ENCODE data around the gene WDHD1. TPM values are rescaled to one million over a fixed set of nuclear protein-coding genes. Genes with fewer than 3 reads are reported as not detected.
A peak's percentile ranks its signal among the peaks of the same experiment; 100 is the strongest.
"Not testable (repeated sequence)": the region's sequence is repeated elsewhere in the genome, so short reads cannot be mapped to it uniquely, and the experiment has no call there.

WDHD1 gene
- polyA plus RNA-seq, 1 donor = 7.9 TPM

DNA sequence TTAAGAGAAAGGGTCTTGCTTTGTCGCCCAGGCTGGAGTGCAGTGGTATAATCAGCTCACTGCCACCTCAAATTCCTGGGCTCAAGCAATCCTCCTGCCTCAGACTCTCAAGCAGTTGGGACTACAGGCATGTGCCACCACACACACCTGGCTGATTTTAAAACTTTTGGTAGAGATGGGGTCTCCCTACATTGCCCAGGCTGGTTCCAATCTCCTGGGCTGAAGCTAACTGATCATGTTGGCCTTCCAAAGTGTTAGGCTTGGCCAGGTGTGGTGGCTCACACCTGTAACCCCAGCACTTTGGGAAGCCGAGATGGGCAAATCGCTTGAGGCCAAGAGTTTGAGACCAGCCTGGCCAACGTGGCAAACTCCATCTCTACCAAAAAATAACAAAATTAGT, 80.4 kb downstream of the WDHD1 start:
- DNase-seq = no peak

DNA sequence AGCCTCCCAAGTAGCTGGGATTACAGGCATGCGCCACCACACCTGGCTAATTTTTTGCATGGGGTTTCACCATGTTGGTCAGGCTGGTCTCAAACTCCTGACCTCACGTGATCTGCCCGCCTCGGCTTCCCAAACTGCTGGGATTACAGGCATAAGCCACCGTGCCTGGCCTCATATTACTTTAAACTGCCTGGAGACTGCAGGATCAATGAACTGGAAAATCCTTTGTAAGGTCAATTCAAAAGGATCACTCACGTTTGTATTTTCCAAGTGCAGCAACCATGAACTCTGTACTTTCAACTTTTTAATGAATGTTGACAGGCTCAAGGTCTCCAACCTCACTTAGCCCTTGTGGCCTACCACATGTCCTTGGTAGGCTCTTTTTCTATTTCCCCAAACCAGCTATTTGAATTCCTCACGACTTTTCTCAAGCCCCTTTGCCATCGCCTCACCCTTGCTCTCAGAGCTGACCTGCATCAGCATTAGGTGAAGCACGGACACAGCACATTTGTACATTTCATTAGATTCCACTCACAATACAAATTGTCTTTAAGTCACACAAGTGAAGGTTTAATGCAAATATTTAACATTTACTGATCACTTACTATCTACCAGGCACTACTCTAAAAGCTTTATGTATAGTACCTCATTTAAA, 82.0 kb downstream of the WDHD1 start:
- no peak for DNase-seq

DNA sequence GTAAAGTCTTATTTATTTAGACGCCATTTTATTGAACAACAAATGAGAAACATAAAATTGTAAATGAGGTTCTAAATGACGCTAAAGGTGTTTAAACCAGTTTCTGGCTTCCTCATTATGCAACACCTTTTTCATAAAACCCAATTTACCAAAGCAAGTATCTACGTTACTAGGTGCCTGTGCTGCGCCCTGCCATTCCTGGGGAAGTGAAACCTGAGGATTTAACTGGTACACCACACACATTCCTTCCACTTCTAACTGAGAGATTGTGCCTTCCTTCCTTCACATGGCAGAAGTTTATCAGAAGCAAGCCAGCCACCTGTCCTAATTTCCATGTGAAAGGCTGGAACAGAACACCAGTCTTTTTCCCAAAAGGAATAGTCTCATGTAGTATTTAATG, 84.0 kb downstream of the WDHD1 start:
- DNase-seq = peak; percentile 3

DNA sequence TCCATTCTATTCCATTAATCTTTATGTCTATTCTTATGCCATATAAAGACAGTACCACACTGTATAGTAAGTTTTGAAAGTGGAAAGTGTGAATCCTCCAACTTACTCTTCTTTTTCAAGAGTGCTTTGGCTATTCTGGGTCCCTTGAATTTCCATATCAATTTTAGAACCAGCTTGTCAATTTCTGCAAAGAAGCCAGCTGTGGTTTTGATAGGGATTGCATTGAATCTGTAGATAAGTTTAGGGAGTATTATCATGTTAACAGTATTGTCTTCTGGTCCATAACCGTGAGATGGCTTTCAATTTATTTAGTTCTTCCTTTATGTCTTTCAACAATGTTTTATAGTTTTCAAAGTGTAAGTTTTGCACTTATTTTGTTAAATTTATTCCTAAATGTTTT, 90.1 kb downstream of the WDHD1 start:
- DNase-seq = no peak

DNA sequence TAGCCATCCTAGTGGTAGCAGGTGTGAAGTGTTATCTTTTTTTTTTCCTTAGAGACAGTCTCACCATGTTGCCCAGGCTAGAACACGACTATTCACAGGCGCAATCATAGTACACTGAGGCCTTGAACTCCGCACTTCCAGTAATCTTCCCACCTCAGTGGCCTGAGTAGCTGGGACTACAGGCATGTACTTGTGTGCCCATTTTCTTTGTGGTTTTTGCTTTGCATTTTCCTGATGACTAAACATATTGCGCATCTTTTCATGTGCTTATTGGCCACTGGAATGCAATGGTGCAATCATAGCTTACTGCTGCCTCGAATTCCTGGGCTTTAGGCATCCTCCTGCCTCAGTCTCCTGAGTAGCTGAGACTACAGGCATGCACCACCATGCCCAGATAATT, 90.9 kb downstream of the WDHD1 start:
- no peak for DNase-seq

DNA sequence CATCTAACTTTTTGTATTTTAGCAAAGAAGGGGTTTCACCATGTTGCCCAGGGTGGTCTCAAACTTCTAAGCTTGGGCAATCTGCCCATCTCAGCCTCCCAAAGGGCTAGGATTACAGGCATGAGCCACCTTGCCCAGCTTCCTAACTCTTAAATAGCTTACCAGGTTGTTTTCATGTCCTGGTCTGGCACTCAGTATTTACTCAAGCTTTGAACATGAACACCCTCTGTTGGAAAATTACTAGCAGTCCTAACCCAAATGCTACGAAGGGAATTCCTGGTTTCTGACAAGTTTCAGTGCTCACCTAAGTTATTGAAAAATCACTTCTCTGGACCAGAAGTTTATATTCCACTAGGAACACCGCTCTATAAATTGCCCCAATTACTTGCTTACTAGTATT, 91.8 kb downstream of the WDHD1 start:
- DNase-seq = no peak

DNA sequence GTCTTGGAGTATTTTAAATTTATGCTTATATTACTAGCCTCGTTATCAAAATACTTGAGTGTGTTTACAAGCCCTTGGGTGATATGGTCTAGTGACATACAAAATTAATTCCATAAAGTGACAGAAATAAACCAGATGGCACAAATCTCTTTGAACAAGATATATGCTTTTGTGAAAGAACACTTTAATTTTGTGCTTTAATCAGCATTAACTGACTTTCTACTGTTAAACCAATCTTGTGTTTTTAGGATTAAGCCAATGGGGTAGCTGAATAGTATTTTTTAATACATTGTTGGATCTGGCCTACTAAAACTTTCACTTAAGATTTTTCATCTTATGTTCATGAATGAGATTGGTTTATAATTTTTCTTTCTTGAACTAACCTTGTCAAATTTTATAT, 93.9 kb downstream of the WDHD1 start:
- DNase-seq = no peak

DNA sequence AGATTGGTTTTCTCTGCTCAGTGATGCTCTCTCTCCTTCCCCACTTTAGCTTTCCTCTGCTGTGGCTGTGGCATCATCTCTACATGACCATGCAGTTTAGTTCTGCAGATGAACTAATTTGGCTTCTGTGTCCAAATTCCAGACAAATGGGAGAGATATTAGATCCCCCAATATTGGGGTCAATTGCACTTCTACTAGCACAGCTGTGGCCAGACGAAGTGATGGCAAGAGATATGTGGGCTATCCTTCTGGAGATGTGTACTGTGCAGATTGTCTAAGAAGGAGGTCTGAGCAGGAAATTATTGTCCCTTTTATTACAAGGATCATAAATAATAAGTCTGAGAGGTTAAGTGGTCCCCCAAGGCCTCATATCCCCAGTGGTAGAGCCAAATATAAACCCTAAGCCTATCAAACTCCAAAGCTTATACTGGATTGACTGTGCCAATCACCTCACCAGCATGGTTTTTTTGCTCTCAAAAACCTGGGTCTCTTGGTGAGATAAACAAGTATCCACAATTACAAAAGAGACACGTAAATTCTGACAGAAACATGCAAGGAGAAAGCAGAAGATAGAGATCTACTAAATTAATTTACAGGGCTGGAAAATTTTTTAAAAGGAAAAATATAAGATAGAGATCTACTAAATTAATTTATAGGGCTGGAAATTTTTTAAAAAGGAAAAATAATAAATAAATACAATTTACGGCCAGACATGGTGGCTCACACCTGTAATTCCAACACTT, 95.1 kb downstream of the WDHD1 start:
- no peak for DNase-seq

DNA sequence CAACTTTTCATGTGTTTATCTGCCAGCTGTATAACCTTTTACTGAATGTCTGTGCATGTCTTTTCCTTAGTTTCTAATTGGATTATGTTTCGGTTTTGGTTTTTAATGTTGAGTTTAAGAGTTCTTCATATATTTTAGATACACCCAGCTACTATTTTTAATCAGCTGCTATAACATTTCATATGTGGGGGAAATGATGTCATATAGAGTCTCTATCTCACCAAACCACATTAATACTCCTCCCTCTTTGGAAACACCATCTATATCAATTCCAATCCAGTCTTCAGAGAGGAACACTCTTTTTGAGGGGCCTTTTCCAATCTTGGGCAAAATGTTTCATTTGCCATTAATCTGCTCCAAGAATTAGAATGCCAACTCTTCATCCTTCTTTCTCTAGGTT, 95.8 kb downstream of the WDHD1 start:
- DNase-seq = no peak

DNA sequence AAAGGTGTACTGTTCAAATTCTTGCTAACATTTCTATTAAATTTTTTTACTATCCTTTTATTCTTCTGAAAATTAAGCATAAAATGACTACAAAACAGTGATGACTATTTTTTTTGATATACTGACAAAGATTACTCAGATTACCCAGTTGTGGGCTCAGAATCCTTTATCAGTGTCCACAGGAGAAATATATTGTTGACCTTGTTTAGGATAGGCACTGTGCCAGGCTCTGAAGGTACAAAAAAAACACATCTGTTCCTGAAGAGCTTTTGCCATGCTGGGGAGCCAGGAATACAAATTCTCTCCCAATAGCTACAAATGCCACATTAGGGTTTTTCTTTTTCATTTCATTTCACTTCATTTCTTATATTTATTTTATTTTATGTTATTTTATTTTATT, 97.3 kb downstream of the WDHD1 start:
- DNase-seq = no peak

DNA sequence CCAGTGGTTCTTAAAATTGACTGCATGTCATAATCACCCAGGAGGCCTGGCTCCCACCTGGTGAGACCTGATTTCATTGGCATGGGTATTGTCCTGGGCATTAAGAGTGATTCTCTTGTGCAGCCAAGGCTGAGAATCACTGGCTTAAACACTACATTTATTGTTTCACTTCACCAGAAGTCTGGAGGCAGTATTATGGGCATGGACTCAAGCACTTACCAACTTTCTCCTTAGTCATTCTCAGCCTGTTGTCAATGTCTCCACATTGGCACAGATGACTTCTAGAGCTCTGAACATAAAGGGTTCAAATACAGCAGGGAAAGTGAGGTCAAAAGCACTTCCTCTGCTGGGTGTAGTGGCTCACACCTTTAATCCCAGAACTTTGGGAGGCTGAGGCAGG, 98.7 kb downstream of the WDHD1 start:
- no peak for DNase-seq

DNA sequence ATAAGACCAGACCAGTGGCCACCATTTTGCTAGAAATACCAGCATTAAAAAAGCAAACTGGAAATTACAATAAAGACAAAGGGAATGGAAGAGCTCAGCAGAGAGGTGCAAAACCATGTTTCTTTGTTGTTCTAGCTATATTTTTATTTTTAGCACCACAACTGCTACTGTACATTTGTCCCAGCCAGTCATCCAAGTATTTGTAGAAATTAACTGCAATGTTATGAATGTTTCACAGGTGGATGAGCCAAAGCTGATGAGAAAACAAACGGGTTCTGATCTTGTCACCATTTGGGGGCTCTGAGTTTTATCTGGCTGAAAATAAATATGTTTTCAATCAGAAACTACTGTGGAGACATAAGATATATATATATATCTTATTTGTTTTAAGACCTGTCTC, 99.3 kb downstream of the WDHD1 start:
- no peak for DNase-seq

DNA sequence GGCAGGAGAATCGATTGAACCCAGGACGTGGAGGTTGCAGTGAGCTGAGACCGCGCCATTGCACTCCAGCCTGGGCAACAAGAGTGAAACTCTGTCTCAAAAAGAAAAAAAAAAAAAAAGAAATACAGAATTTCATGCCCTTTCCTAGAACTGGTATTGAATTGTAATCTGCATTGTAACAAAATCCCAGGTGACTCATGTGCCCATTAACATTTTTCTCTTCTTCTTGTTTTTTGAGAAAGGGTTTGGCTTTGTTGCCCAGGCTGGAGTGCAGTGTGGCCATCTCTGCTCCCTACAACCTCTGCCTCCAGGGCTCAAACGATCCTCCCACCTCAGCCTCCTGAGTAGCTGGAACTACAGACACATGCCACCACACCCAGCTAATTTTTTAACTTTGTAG, 100.3 kb downstream of the WDHD1 start:
- not testable (repeated sequence) for DNase-seq

DNA sequence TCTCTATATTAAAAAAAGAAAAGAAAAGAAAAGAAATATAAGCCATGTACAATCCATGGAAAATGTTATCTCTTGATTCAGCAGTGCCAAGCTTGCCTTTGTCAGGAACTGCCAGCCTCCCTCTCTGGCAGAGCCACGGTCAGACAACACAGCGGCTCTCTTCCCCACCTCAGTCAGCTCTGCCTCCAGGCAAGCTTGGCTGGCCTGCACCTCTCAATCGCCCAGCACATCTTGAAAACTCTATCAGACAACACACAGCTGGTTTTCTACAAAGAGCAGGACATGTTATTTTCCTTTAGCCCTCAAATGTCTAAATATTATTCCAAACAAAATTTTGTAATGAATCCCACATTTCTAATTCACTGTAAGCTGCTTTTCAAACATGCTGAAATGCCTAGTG, 104.3 kb downstream of the WDHD1 start:
- peak; percentile 13 for DNase-seq

DNA sequence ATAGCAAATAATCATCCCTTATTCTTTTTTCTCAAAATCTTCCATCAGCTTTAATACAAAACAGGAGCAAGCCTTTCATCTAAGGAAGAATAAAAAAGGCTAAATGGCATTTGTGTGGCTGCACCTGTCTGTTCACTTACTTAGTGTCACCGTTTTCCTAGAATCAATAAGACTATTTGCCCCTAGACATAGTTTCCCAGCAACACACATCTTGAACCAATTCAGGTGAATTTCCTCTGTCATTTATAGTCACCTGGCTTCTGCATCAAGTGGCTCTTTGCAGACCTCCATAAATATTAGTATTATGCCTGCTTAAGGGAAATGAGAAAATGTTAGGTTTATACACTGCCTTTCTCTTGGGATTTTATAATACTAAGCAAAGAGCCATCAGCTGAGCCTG, 106.8 kb downstream of the WDHD1 start:
- DNase-seq = no peak

DNA sequence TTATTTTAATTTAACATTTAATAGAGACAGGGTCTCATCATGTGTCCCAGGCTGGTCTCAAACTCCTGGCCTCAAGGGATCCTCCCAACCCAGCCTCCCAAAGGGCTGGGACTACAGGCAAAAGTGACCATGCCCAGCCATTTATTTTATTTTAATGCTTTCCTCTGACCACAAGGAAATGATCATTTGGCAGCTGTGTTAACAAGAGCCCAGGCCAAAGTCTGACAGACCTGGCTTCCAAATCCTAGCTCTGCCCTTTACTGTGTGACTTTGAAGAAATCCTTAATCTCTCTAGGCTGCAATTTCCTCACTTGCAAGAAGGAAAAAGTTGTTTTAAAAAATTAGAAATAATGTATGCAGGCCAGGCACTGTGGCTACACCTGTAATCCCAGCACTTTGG, 107.6 kb downstream of the WDHD1 start:
- DNase-seq = no peak

DNA sequence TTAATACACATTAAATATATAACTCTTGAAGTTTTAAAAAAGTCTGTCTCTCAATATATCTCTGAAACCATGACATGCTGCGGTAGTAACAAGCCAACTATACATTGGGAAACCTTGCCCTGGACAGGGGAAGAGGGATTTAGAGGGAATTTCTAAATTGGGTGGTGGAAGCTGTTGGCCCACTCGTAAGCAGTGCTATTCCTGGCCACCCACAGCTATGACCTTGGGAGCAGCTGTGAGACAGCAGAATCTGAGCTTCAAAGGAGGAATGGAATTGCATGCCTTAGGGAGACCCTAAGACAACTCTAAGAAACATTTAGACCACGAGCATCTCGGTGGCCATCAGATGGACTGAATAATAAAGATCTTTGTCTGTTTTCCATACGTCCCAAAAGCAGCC, 108.5 kb downstream of the WDHD1 start:
- DNase-seq = no peak

DNA sequence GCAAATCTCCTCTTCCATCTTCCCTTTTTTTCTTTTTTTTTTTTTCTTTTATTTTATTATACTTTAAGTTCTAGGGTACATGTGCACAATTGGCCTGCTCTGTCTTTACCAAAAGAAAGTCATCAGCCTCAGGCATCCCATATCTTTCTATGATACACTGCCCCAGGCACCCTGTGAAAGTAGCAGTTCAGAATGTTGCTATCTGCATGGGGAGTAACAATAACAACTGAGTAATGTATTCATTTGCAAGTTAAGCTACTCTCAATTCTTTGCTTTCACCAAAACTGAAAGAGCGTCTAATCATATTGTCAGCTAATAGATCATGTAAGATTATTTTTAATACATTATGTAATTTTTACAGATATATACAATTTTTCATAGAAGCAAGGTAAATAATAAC, 110.8 kb downstream of the WDHD1 start:
- no peak for DNase-seq

DNA sequence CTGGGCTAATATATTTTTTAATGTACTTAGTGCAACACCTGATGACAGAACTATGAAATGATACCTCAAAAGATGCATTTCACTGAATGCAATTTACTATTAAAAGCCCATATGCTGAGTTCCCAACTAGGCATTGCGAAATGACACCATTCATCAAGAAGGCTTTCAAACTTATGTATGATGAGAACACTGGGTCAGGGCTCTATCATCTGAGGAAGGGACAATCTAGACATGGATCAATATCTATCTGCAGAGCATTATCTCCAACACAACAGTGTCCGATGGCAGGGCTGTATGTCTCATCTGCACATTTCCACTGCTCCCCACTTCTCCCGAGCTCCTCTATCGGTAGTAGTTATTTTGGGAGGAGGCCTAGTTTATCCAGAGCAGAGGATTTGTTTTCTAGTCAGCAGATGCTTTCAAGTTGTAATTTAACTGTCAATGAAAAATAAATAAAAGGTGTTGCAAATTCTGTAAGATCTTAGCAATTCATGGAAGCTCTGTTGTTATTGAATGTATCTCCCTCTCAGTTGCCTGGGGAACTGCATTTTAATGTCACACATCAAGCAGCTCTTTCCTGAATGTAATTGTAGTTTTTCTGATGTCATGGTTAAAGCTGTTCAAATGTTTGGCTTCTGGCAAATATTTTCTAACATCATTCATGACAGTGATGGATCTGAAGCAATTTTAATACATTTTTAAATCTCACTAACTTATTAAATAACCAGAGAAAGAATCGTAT, 116.9 kb downstream of the WDHD1 start:
- DNase-seq = no peak

DNA sequence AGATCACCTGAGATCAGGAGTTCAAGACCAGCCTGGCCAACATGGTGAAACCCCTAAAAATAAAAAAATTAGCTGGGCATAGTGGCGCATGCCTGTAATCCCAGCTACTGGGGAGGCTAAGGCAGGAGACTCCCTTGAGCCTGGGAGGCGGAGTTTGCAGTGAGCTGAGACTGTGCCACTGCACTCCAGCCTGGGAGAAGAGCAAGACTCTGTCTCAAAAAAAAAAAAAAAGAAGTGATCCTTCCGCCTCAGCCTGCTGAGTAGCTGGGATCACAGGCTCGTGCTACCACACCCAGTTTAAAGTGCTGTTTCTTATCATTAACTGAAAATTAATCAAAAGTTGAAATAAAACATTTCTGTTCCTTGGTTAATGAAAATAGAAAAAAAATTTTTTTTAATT, 117.9 kb downstream of the WDHD1 start:
- not testable (repeated sequence) for DNase-seq

DNA sequence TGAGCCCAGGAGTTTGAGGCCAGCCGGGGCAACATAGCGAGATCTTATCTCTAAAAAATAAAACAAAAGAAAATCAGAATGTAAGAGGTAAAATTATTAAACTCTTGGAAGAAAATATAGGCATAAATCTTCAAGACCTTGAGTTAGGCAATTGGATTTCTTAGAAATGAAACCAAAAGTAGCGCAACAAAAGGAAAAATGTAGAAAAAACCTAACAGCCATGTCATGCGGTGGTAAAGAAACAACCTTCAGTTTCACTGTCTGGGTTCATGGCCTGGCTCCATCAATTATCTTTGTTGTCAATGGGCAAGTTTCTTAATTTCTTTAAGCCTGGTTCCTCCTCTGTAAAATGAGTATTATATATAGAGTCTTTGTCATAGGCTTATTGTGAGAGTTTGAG, 118.7 kb downstream of the WDHD1 start:
- DNase-seq = no peak

DNA sequence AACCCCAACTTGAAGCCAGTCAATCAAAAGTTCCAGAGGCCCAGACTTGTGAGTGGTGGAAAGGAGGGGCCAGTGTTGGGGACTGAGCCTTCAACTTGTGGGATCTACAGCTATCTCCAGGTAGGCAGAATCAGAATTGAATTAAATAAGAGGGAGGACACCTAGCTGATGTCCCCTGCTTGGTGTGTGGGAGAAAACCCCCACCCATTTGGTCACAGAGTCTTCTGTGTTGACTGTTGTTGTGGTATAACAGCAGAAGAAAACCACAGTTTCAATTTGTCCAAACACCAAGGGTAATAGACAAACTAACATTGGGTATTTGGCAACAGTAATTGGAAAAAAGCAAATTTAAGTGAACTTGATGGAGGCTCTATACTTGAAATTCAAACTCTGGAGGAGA, 120.8 kb downstream of the WDHD1 start:
- no peak for DNase-seq

DNA sequence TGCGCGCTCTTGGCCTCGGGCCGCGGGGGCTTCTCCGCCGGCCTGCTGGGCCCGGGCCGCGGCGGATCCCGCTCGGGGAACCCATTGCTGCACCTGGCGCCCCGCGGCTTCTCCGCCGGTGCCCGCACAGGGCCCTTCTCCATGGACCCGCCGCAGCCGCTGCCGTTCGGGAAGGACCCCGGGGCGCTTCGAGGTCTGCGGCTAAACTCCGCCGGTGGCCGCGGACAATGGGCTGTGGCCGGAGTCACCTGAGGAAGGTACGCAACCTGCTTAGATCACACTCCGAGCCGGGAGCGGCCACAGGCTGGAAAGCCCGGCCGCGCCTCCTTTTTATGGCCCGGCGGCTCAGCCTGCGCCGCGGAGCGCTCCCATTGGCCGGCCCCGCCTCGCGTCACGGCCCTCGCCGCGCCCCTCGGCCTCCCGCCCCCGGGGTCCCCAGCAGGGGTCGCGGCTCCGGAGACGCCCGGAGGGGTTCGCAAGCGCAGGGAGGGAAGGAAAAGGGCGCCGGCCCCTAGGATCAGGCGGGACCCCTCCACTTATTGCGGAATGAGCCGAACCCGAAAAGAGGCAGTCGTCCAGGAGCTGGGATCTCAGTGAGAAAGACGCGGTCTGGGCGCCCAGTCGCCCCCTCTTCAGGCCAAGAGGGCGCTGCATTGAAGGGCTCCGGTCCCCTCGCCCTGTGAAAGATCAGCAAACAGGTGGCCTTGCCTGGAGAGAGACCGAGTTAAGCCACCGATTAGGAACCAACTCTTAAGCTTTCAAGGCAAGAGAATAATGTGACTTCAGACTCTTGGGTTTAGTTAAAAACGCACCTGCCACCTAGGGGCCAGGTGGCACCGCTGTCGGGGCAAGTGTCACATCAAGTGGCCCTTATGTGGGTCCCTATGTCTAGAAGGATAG, 124.1 kb downstream of the WDHD1 start, which contains the start of gene GCH1:
Gene GCH1 (minus strand): TSS at position 306 of the 900 bp plus-strand sequence. CDS start 163 bp downstream, at position 143.
- peak; percentile 75 for DNase-seq
